Measurements from ENCODE around the gene TPPP.
"Not testable (repeated sequence)": the region's sequence is repeated elsewhere in the genome, so short reads cannot be mapped to it uniquely, and the experiment has no call there.

The TPPP gene

GRCh38 chr5:645421-645820 is 47.7 kb downstream of the TPPP start:
- DNase-seq (ENCODE audit: low read depth) = no peak

GRCh38 chr5:644971-645370 is 48.2 kb downstream of the TPPP start:
- DNase-seq (ENCODE audit: low read depth) = no peak

- no peak for DNase-seq (ENCODE audit: low read depth)
These were observed 48.6 kb downstream of the TPPP start for GRCh38 chr5:644509-644908.

GRCh38 chr5:643811-644271 is 49.3 kb downstream of the TPPP start:
- no peak for DNase-seq (ENCODE audit: low read depth)

GRCh38 chr5:643351-643801 is 49.8 kb downstream of the TPPP start:
- no peak for DNase-seq (ENCODE audit: low read depth)

GRCh38 chr5:642481-642880 is 50.7 kb downstream of the TPPP start:
- no peak for DNase-seq (ENCODE audit: low read depth)

- DNase-seq (ENCODE audit: low read depth) = no peak
These were observed 51.8 kb downstream of the TPPP start for GRCh38 chr5:641331-641765.

GRCh38 chr5:640461-641330 is 52.5 kb downstream of the TPPP start:
- no peak for DNase-seq (ENCODE audit: low read depth)

GRCh38 chr5:639584-640213 is 53.5 kb downstream of the TPPP start:
- DNase-seq (ENCODE audit: low read depth) = no peak

- no peak for DNase-seq (ENCODE audit: low read depth)
These were observed 54.0 kb downstream of the TPPP start for GRCh38 chr5:639253-639530.

GRCh38 chr5:638501-639252 is 54.5 kb downstream of the TPPP start:
- no peak for DNase-seq (ENCODE audit: low read depth)

- no peak for DNase-seq (ENCODE audit: low read depth)
These were observed 55.3 kb downstream of the TPPP start for GRCh38 chr5:637581-638450.

GRCh38 chr5:636951-637350 is 56.2 kb downstream of the TPPP start:
- DNase-seq (ENCODE audit: low read depth) = no peak

GRCh38 chr5:635306-636055 is 57.7 kb downstream of the TPPP start:
- DNase-seq (ENCODE audit: low read depth) = no peak

GRCh38 chr5:634191-634590 is 59.0 kb downstream of the TPPP start:
- no peak for DNase-seq (ENCODE audit: low read depth)

- DNase-seq (ENCODE audit: low read depth) = no peak
These were observed 59.6 kb downstream of the TPPP start for GRCh38 chr5:633501-633955.

- not testable (repeated sequence) for DNase-seq (ENCODE audit: low read depth)
These were observed 64.6 kb downstream of the TPPP start for GRCh38 chr5:628351-629205.

GRCh38 chr5:627840-628239 is 65.3 kb downstream of the TPPP start:
- DNase-seq (ENCODE audit: low read depth) = no peak

- DNase-seq (ENCODE audit: low read depth) = no peak
These were observed 66.3 kb downstream of the TPPP start for GRCh38 chr5:626850-627249.

GRCh38 chr5:625516-625915 is 67.6 kb downstream of the TPPP start:
- no peak for DNase-seq (ENCODE audit: low read depth)
